NCI-H748 (cell line): ENCODE measurements around the gene CFLAR.
"Not testable (repeated sequence)": the region's sequence is repeated elsewhere in the genome, so short reads cannot be mapped to it uniquely, and the experiment has no call there.

Experiments
- DNase-seq: peaks from one replicate; lab custom pipeline; 2025; ENCODE audit not compliant: unreplicated experiment; lab: John Stamatoyannopoulos, UW

The CFLAR gene

DNA sequence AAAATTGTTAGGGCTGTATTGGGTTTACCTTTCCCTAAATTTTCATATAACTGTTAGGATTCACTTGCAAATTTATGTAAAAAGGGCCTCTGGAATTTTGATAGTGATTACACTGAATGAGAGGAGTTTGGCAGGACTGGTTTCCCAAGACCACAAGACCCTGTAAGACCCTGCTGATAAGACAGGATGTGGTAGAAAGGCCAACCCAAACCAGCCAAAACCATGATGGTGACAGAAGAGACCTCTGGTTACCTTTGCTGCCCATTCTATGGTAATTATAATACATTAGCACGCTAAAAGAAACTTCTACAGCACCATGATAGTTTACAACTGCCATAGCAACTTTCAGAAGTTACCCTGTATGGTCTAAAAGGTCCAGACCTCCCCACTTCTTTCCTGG is 58.7 kb downstream of the CFLAR start:
- DNase-seq, result no peak

DNA sequence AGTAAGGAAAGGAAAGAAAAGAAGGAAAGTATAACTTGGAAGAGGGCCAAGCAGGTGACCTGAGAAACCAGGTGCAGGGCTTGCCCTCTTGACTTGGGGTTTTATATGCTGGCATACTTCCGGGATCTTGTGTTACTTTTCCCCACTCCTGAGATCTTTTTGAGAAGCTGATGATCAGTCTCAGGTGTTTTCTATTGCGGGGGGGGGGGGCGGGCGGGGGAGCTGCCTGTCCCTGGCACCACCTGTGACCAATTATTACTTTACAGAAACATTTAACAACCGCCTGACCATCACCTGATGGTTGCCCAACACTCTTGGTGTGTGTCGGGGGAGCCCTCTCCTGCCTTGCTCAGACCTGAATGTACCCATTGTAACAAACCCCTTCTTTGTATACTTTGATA is 60.1 kb downstream of the CFLAR start:
- DNase-seq, result no peak

DNA sequence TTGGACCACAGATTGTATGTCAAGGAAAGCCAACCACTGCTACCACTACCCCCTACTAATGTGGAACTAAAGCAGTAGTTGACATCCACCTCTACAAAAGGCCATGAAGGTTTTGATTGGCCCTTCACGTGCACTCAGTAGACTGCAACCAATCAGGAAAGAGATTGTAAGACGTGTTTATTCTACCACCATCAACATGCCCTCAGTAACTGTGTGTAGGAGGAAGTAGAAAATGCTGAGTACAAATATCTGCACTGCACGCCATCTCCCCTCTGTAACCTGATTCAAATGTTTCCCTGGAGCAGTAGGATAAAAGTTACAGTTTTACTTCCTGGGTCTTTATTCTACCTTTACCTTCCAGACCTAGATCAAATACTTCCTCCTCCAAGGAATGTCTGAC is 64.0 kb downstream of the CFLAR start:
- no peak for DNase-seq

GRCh38 chr2:201182650-201183364 is 66.8 kb downstream of the CFLAR start, which contains the start of gene CASP10:
Gene CASP10 (plus strand): TSS chr2:201183141. CDS start chr2:201185778, 2,637 bp downstream.
- DNase-seq, result peak; percentile 12

GRCh38 chr2:201183365-201183727 is 67.4 kb downstream of the CFLAR start:
- DNase-seq, result no peak

- DNase-seq, result not testable (repeated sequence)
These were observed 67.9 kb downstream of the CFLAR start for GRCh38 chr2:201183835-201184234.

DNA sequence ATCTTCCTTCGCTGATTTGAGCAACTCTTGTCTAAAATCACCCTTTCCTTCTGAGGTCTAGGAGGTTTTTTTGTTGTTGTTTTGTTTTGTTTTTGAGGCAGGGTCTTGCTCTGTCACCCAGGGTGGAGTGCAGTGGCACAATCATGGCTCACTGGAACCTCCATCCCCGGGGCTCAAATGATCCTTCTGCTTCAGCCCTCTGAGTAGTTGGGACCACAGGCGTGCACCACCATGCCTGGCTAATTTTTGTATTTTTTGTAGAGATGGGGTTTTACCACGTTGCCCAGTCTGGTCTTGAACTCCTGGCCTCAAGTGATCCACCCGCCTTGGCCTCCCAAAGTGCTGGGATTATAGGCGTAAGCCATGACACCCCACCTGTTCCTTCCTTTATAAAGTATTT is 68.3 kb downstream of the CFLAR start:
- DNase-seq, result not testable (repeated sequence)

GRCh38 chr2:201185863-201186262 is 69.9 kb downstream of the CFLAR start:
- DNase-seq, result no peak

- DNase-seq, result no peak
These were observed 71.0 kb downstream of the CFLAR start for GRCh38 chr2:201186982-201187381.

DNA sequence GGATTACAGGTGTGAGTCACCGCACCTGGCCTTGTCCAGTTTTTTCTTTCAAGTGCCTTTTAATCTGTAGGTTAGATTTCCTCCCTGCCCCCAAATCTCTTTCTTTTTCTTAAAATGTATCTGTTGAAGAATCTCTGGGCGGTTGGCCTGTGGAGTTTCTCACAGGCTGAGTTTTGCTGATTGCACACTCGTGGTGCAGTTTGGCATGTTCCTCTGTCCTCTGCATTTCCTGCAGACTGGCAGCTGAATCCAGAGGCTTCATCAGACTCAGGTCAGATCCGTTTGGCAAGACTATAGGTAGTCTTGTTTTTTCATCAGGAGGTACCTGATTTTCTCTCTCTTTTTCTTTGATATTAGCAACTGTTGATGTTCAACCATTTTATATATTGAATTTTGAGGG is 72.5 kb downstream of the CFLAR start:
- DNase-seq, result no peak

GRCh38 chr2:201191132-201191875 is 75.3 kb downstream of the CFLAR start:
- no peak for DNase-seq

DNA sequence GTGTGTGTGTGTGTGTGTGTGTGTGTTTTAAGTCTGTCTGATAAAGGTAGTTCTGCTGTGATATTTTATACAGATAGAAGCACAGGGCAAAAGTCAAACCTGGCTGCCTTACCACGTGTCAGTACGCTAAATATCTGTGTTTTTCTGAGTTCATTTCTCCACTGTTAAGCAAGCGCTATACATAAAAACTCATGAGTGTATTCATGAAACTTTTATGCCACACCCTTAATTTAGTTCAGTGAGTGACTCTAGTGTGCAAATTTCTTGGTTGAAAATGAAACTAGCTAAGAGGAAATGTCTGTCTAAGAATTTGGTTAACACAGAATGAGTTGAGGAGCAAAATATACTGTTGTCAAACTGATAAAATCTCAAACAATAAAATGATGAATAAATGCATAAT is 78.1 kb downstream of the CFLAR start:
- no peak for DNase-seq

GRCh38 chr2:201195331-201195730 is 79.4 kb downstream of the CFLAR start:
- DNase-seq, result no peak

DNA sequence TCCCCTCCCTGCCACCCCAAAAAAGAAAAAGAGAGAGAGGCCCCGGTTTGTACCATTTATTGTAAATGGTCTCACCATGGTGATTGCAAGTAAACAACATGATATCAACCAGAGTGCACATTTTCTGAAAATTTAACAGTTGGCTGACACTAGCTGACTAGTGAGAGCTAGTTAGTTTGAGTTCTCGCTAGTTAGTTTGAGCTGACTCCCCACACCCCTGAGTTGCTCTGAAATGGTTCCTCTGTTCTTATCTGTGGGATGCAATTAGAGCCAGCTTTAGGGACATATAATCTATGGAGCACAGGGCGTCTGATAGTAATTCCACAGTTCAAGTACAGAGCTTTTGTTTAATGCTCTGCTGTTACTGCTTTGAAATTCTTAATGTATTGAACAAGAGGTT is 80.0 kb downstream of the CFLAR start:
- no peak for DNase-seq

GRCh38 chr2:201196803-201197202 is 80.8 kb downstream of the CFLAR start:
- DNase-seq, result no peak

DNA sequence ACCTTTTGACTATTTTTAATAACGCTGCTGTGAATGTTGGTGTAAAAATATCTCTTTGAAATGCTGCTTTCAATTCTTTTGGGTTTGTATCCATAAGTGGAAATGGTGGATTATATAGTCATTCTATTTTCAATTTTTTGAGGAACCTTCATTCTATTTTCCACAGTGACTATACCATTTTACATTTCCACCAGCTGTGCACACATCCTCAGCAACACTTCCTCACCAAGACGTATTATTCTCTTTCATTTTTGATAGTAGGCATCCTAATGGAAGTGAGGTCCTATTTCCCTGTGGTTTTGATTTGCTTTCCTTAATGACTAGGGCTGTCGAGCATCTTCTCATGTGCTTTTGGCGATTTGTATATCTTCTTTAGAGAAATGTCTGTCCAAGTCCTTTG is 81.8 kb downstream of the CFLAR start:
- no peak for DNase-seq

GRCh38 chr2:201199847-201200246 is 83.9 kb downstream of the CFLAR start:
- no peak for DNase-seq

DNA sequence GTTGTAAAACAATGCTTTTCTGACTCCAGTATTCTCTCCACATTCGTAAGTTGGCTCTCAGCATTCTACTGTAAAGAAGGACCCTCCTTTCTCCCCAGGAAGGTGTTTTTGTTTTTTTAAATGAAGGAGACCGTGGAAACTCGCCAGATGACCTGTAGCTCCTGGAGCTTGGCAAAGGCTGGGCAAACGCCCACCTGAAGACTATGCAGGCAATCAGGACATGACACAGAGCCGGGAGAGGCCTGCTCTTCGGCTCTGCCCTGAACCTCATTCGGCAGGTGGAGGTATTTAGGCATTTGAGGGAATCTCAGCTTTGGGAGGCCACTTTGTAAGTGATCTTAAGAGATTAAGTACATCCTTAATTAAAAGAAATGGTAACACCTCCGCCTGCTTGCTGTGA is 84.4 kb downstream of the CFLAR start:
- no peak for DNase-seq

GRCh38 chr2:201201371-201201770 is 85.4 kb downstream of the CFLAR start:
- no peak for DNase-seq

- DNase-seq, result no peak
These were observed 88.1 kb downstream of the CFLAR start for GRCh38 chr2:201203916-201204654.

- DNase-seq, result no peak
These were observed 88.9 kb downstream of the CFLAR start for GRCh38 chr2:201204655-201205514.
